C4-2B (cell line): ENCODE data around the gene LPCAT2.

Experiments used
- ZFX ChIP-seq: fragments of 450-650 bp; IDR thresholded peaks from 2 replicates; pipeline ENCODE4 v1.6.1; 2017
- TF ChIP-seq, protein P1 (sequence below): fragments of 450-650 bp; conservative IDR thresholded peaks from 2 replicates; pipeline ENCODE4 v1.5.1; 2017; ENCODE audit warnings: mild to moderate bottlenecking

DNA sequence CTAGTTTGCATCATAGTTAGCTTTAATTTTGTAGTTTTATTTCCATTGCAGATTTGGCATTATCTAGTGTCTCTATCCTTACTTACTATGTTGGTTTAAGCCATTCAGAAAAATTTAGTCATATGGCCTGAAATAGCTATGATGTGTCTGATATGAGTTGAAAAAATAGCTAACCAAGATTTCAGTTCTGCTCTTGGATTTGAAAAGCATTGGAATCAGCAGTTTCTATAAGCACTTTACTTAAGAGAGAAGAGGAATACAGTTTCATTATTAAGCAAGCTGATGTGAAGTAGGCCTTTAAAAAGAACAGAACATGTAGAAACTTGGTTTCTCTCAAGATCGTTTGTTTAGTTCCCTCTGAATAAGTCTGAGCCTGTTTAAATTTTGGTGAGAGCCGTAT, 25.9 kb downstream of the LPCAT2 start:
- TF ChIP-seq, protein P1, sequence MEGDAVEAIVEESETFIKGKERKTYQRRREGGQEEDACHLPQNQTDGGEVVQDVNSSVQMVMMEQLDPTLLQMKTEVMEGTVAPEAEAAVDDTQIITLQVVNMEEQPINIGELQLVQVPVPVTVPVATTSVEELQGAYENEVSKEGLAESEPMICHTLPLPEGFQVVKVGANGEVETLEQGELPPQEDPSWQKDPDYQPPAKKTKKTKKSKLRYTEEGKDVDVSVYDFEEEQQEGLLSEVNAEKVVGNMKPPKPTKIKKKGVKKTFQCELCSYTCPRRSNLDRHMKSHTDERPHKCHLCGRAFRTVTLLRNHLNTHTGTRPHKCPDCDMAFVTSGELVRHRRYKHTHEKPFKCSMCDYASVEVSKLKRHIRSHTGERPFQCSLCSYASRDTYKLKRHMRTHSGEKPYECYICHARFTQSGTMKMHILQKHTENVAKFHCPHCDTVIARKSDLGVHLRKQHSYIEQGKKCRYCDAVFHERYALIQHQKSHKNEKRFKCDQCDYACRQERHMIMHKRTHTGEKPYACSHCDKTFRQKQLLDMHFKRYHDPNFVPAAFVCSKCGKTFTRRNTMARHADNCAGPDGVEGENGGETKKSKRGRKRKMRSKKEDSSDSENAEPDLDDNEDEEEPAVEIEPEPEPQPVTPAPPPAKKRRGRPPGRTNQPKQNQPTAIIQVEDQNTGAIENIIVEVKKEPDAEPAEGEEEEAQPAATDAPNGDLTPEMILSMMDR: no peak
- TF ChIP-seq ZFX: no peak
